ENCODE measurements around the gene MEIOC. TPM values are rescaled to one million over a fixed set of nuclear protein-coding genes. Genes with fewer than 3 reads are reported as not detected.

The MEIOC gene
- total and polyA plus RNA-seq, 9 of the 15 experiments (the other 6 are each of a cell fraction or from before 2014, with no cell fraction given) = 0.04 to 0.23 (median 0.06) TPM; not detected in 5

DNA sequence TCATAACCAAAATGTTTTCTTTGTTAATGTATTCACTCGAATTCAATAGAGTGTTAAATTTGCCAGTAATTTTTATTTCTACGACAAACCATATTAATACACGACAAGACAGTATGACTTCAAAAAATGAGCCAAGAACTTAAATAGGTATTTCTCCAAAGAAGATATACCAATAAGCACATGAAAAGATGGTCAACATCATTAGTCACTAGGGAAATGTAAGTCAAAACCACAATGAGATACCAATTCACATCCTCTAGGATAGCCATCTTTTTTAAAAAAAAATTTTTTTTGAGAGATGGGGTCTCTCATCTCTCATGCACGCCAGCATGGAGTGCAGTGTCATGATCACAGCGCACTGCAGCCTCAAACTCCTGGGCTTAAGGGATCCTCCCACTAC is 5.0 kb upstream of the MEIOC start:
- intact Hi-C loops (cut with micrococcal nuclease) (no loop called here), in situ Hi-C loops (cut with MboI) (no loop called here)
- Histone ChIP-seq H3K36me3 (ENCODE audit: control insufficient read depth, insufficient read depth, low read length) (no peaks in the 10 kb centered on the region), H3K4me3 (no peak overlapping the region), H3K9me3 (replicated peaks; ENCODE audit: control insufficient read depth, insufficient read depth, low read depth, low read length) (no peaks in the 10 kb centered on the region), H2AFZ (ENCODE audit: low read depth, low read length) (no peak overlapping the region), H3K27ac (ENCODE audit: extremely low read depth, low read depth, low read length) (no peak overlapping the region), H4K20me1 (replicated peaks; ENCODE audit: control insufficient read depth, insufficient read depth, low read length) (no peaks in the 10 kb centered on the region), H3K4me1 (replicated peaks in 1 of 2; ENCODE audit: control insufficient read depth in 2 of 2, insufficient read depth in 2 of 2, low read length in 2 of 2) (no peaks in the 10 kb centered on the region; a peak in 1 of 5 replicates), H3K4me2 (ENCODE audit: insufficient read depth, low read length) (no peak overlapping the region), H3K79me2 (ENCODE audit: control insufficient read depth, insufficient read depth, low read length) (no peaks in the 10 kb centered on the region), H3K27me3 (ENCODE audit: control insufficient read depth in 2 of 2, insufficient read depth in 2 of 2, low read length in 2 of 2) (peaks cover 7 to 10% of the 10 kb centered on the region in 2 experiments; a peak in 3 of 5 replicates), H3K9me1 (ENCODE audit: control insufficient read depth, insufficient read depth, low read length) (no peaks in the 10 kb centered on the region), H3K9ac (ENCODE audit: insufficient read depth in 1 of 2, low read depth in 2 of 2, low read length in 2 of 2) (no peak overlapping the region)
- TF ChIP-seq, protein P1, sequence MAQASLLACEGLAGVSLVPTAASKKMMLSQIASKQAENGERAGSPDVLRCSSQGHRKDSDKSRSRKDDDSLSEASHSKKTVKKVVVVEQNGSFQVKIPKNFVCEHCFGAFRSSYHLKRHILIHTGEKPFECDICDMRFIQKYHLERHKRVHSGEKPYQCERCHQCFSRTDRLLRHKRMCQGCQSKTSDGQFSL (CRISPR knock-in tag; IDR thresholded peaks at IDR 0.05) = no peak
- TF ChIP-seq, protein P1 (tag; IDR thresholded peaks at IDR 0.05) = no peak
- TF ChIP-seq, protein P2, sequence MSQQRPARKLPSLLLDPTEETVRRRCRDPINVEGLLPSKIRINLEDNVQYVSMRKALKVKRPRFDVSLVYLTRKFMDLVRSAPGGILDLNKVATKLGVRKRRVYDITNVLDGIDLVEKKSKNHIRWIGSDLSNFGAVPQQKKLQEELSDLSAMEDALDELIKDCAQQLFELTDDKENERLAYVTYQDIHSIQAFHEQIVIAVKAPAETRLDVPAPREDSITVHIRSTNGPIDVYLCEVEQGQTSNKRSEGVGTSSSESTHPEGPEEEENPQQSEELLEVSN (IDR thresholded peaks at IDR 0.05; ENCODE audit: borderline replicate concordance in 1 of 2, extremely low read depth in 1 of 2, insufficient read depth in 1 of 2, insufficient read length in 1 of 2, low read depth in 1 of 2, low read length in 1 of 2, poor library complexity in 1 of 2, severe bottlenecking in 1 of 2) = no peak
- peak; percentile 86 for TF ChIP-seq RFX5 (IDR thresholded peaks at IDR 0.05; ENCODE audit: low read depth, low read length)
- no TSS peak for BruUV-seq (replicated peaks)
- ATAC-seq = no peak
- ChIA-PET POLR2A (no interaction called here), CTCF (ENCODE audit: low intra/inter-chr PET ratio) (interaction anchor here (0.6 kb wide), 1 partner anchor 14 kb away, joined by 3 read pairs; no protein-coding TSS in a partner anchor)
- WGBS (ENCODE audit: insufficient coverage, low coverage, missing lambda C conversion rate) = 26% methylated on average over 5 of the region's 5 CpGs
- no peak for DNase-seq (ENCODE audit: extremely low read depth in 1 of 4, low spot score in 3 of 4)
- FAIRE-seq = no peak

Data from K562 (cell line).